HG03575 (cell line): ENCODE data around the gene ERG.

ENCODE experiments used
- ATAC-seq: cut with Tn5 transposase; IDR thresholded peaks from one replicate; pipeline ENCODE4 v1.9.1; 2021; ENCODE audit not compliant: unreplicated experiment, insufficient number of reproducible peaks, low FRiP score; ENCODE audit errors: extremely low read depth

The ERG gene

GRCh38 chr21:38413958-38414548, 84.2 kb downstream of the ERG start:
- no peak for ATAC-seq

- no peak for ATAC-seq
These were observed 87.8 kb downstream of the ERG start for GRCh38 chr21:38410466-38410865.

GRCh38 chr21:38409907-38410306, 88.4 kb downstream of the ERG start:
- no peak for ATAC-seq

- no peak for ATAC-seq
These were observed 94.1 kb downstream of the ERG start for GRCh38 chr21:38404177-38404576.

GRCh38 chr21:38402795-38403194, 95.5 kb downstream of the ERG start:
- ATAC-seq, result no peak

- no peak for ATAC-seq
These were observed 96.0 kb downstream of the ERG start for GRCh38 chr21:38402291-38402690.

GRCh38 chr21:38401191-38401926, 96.9 kb downstream of the ERG start:
- no peak for ATAC-seq

GRCh38 chr21:38400195-38400919, 97.9 kb downstream of the ERG start:
- ATAC-seq, result no peak

GRCh38 chr21:38399103-38399502, 99.2 kb downstream of the ERG start:
- ATAC-seq, result no peak

- no peak for ATAC-seq
These were observed 102.0 kb downstream of the ERG start for GRCh38 chr21:38396325-38396724.

GRCh38 chr21:38395581-38395980, 102.7 kb downstream of the ERG start:
- no peak for ATAC-seq

- ATAC-seq, result no peak
These were observed 105.6 kb downstream of the ERG start for GRCh38 chr21:38392661-38393060.

GRCh38 chr21:38389896-38390295, 108.4 kb downstream of the ERG start:
- no peak for ATAC-seq

GRCh38 chr21:38389354-38389676, 109.0 kb downstream of the ERG start:
- no peak for ATAC-seq

- no peak for ATAC-seq
These were observed 109.5 kb downstream of the ERG start for GRCh38 chr21:38388647-38389353.

GRCh38 chr21:38388203-38388602, 110.1 kb downstream of the ERG start:
- ATAC-seq, result no peak

- no peak for ATAC-seq
These were observed 111.3 kb downstream of the ERG start for GRCh38 chr21:38386967-38387366.

- no peak for ATAC-seq
These were observed 112.7 kb downstream of the ERG start for GRCh38 chr21:38385427-38386175.
